IMR-90 (cell line): ENCODE measurements around the gene GPR176. TPM values are rescaled to one million over a fixed set of nuclear protein-coding genes. Genes with fewer than 3 reads are reported as not detected.

Source experiments
- ATAC-seq: fragments of 200-7000 bp; cut with Tn5 transposase; 2 replicates; pipeline ENCODE4 v1.9.1; 2020; ENCODE audit warnings: low read depth, mild to moderate bottlenecking, moderate library complexity
- BruUV-seq: library from RNA; stranded (reverse); fragments of 400-500 nt; replicated peaks from 2 replicates; lab custom pipeline; 2021; lab: Mats Ljungman, UMichigan
- CTCF ChIA-PET: fragments of 300-600 bp; formaldehyde crosslinking; extraction: SDS; loops from one replicate; lab custom pipeline; 2021; ENCODE audit warnings: antibody characterized with exemption; lab: Yijun Ruan, JAX
- POLR2A ChIA-PET: fragments of 300-600 bp; sonication (Branson Sonifier 250); formaldehyde crosslinking; loops from one replicate; lab custom pipeline; 2022; ENCODE audit warnings: antibody characterized with exemption; ENCODE audit not compliant: unreplicated experiment; lab: Charles Lee
- DNase-seq: peaks from one replicate; pipeline ENCODE4 v3.0.0; 2013
- H2AFZ ChIP-seq: replicated peaks from 2 replicates; pipeline ENCODE3; 2013; ENCODE audit warnings: low read length, mild to moderate bottlenecking; ENCODE audit not compliant: poor library complexity
- H2AK5ac ChIP-seq: 2 replicates; pipeline ENCODE4 v1.6.1; 2013; ENCODE audit warnings: low read depth, low read length, inconsistent platforms
- H2AK9ac ChIP-seq: replicated peaks from 2 replicates; pipeline ENCODE3; 2013; ENCODE audit warnings: mild to moderate bottlenecking, low read depth, low read length, moderate library complexity; ENCODE audit not compliant: poor library complexity
- H2BK120ac ChIP-seq: 2 replicates; pipeline ENCODE4 v1.6.1; 2013; ENCODE audit warnings: low read depth, low read length, inconsistent platforms
- H2BK15ac ChIP-seq: 3 replicates; pipeline ENCODE4 v1.6.1; 2013; ENCODE audit warnings: low read depth, low read length, inconsistent platforms
- H2BK20ac ChIP-seq: 2 replicates; pipeline ENCODE4 v1.6.1; 2013; ENCODE audit warnings: low read depth, mild to moderate bottlenecking, inconsistent platforms, low read length, moderate library complexity
- H2BK5ac ChIP-seq: 2 replicates; pipeline ENCODE4 v1.6.1; 2013; ENCODE audit warnings: mild to moderate bottlenecking, low read depth, low read length, inconsistent platforms; ENCODE audit not compliant: poor library complexity, severe bottlenecking
- H3K14ac ChIP-seq: replicated peaks from 2 replicates; pipeline ENCODE4 v1.6.1; 2013; ENCODE audit warnings: low read depth, low read length, inconsistent platforms
- H3K18ac ChIP-seq: 2 replicates; pipeline ENCODE4 v1.6.1; 2013; ENCODE audit warnings: low read depth, low read length, control low read depth
- H3K23ac ChIP-seq: 2 replicates; pipeline ENCODE4 v1.6.1; 2013; ENCODE audit warnings: low read depth, low read length, inconsistent platforms
- H3K27ac ChIP-seq: 2 replicates; pipeline ENCODE4 v1.5.1; 2013; ENCODE audit warnings: mild to moderate bottlenecking, control low read depth, low read length; ENCODE audit not compliant: insufficient read depth
- H3K27me3 ChIP-seq: 2 replicates; pipeline ENCODE4 v1.6.1; 2013; ENCODE audit warnings: low read length; ENCODE audit not compliant: control insufficient read depth, insufficient read depth
- H3K36me3 ChIP-seq: 2 replicates; pipeline ENCODE4 v1.6.1; 2013; ENCODE audit warnings: low read length, mixed read lengths; ENCODE audit not compliant: control insufficient read depth, insufficient read depth
- H3K4ac ChIP-seq: 2 replicates; pipeline ENCODE4 v1.6.1; 2013; ENCODE audit warnings: low read depth, low read length, inconsistent platforms
- H3K4me1 ChIP-seq: 2 replicates; pipeline ENCODE4 v1.6.1; 2013; ENCODE audit warnings: low read length, mixed read lengths; ENCODE audit not compliant: control insufficient read depth, insufficient read depth
- H3K4me2 ChIP-seq: 2 replicates; pipeline ENCODE4 v1.6.1; 2013; ENCODE audit warnings: low read depth, mild to moderate bottlenecking, control low read depth, low read length, moderate library complexity
- H3K4me3 ChIP-seq: 2 replicates; pipeline ENCODE4 v1.5.1; 2013; ENCODE audit warnings: low read depth, mild to moderate bottlenecking, control low read depth, low read length, moderate library complexity; ENCODE audit not compliant: insufficient read depth
- H3K56ac ChIP-seq: 2 replicates; pipeline ENCODE4 v1.6.1; 2013; ENCODE audit warnings: low read length, inconsistent platforms; ENCODE audit not compliant: insufficient read depth; ENCODE audit errors: extremely low read depth
- H3K79me1 ChIP-seq, 2 experiments: 2 replicates each; pipeline ENCODE4 v1.6.1; 2013; ENCODE audit warnings: low read length in 2 of 2, inconsistent platforms in 1 of 2, low read depth in 1 of 2
- H3K9ac ChIP-seq: 2 replicates; pipeline ENCODE4 v1.6.1; 2013; ENCODE audit warnings: low read depth, low read length, control low read depth
- H3K9me1 ChIP-seq: 2 replicates; pipeline ENCODE4 v1.6.1; 2013; ENCODE audit warnings: low read length, inconsistent platforms; ENCODE audit not compliant: insufficient read depth
- H3K9me3 ChIP-seq: 2 replicates; pipeline ENCODE4 v1.6.1; 2013; ENCODE audit warnings: low read length; ENCODE audit not compliant: control insufficient read depth, insufficient read depth
- H4K20me1 ChIP-seq: 2 replicates; pipeline ENCODE4 v1.6.1; 2013; ENCODE audit warnings: low read length, inconsistent platforms; ENCODE audit not compliant: insufficient read depth
- H4K5ac ChIP-seq: 2 replicates; pipeline ENCODE4 v1.6.1; 2013; ENCODE audit warnings: mild to moderate bottlenecking, low read depth, low read length, control low read depth
- H4K8ac ChIP-seq, 2 experiments: 2 replicates each; pipeline ENCODE4 v1.6.1; 2013; ENCODE audit warnings: low read depth in 2 of 2, low read length in 2 of 2, control low read depth in 1 of 2, inconsistent platforms in 1 of 2
- H4K91ac ChIP-seq: 2 replicates; pipeline ENCODE4 v1.6.1; 2013; ENCODE audit warnings: low read depth, low read length, inconsistent platforms; ENCODE audit not compliant: insufficient read depth
- CEBPB ChIP-seq: IDR thresholded peaks from 2 replicates; pipeline ENCODE4 v1.6.1; 2012; ENCODE audit warnings: low read depth, low read length, improper control_type of control experiment
- CTCF ChIP-seq: conservative IDR thresholded peaks from 2 replicates; pipeline ENCODE4 v1.5.1; 2012; ENCODE audit warnings: mild to moderate bottlenecking, low read depth, low read length, improper control_type of control experiment
- FOS ChIP-seq: fragments of 150-350 bp; IDR thresholded peaks from 2 replicates; pipeline ENCODE4 v1.6.1; 2016; ENCODE audit warnings: low read depth, low read length
- MAFK ChIP-seq: IDR thresholded peaks from 2 replicates; pipeline ENCODE4 v1.6.1; 2012; ENCODE audit warnings: low read depth, low read length, improper control_type of control experiment
- MAZ ChIP-seq: IDR thresholded peaks from 2 replicates; pipeline ENCODE4 v1.6.1; 2012; ENCODE audit warnings: low read depth, mild to moderate bottlenecking, low read length, improper control_type of control experiment, moderate library complexity, borderline replicate concordance
- MXI1 ChIP-seq: IDR thresholded peaks from 2 replicates; pipeline ENCODE4 v1.6.1; 2012; ENCODE audit warnings: low read depth, mild to moderate bottlenecking, low read length, moderate library complexity, borderline replicate concordance
- POLR2A ChIP-seq: IDR thresholded peaks from 2 replicates; pipeline ENCODE4 v1.6.1; 2012; ENCODE audit warnings: mild to moderate bottlenecking, low read depth, low read length
- RAD21 ChIP-seq: IDR thresholded peaks from 2 replicates; pipeline ENCODE4 v1.6.1; 2012; ENCODE audit warnings: low read length, improper control_type of control experiment
- RFX5 ChIP-seq: IDR thresholded peaks from 2 replicates; pipeline ENCODE4 v1.8.0; 2012; ENCODE audit warnings: low read depth, mild to moderate bottlenecking, low read length, moderate library complexity
- SMC3 ChIP-seq: fragments of 150-350 bp; IDR thresholded peaks from 2 replicates; pipeline ENCODE4 v1.6.1; 2016; ENCODE audit warnings: low read depth, mild to moderate bottlenecking, antibody characterized with exemption, low read length, moderate library complexity
- USF2 ChIP-seq: fragments of 150-350 bp; IDR thresholded peaks from 2 replicates; pipeline ENCODE4 v1.6.1; 2017; ENCODE audit warnings: mild to moderate bottlenecking, antibody characterized with exemption, low read length, low read depth
- WGBS, 2 experiments: methylation state at CpG; one replicate each; pipeline versions ENCODE4 v1.1.5 to v1.1.7; 2013; ENCODE audit warnings: missing lambda C conversion rate in 2 of 2; ENCODE audit not compliant: insufficient read length in 1 of 2; ENCODE audit errors: extremely low coverage in 2 of 2; 5-methylcytosine and 5-hydroxymethylcytosine counted together
- dilution Hi-C: fragments of 300-500 bp; cut with HindIII; formaldehyde crosslinking; loops from one replicate; pipeline ENCODE4 v1.14.3; 2018; ENCODE audit warnings: low sequenced_read_pairs; ENCODE audit not compliant: unreplicated experiment
- in situ Hi-C: fragments of 300-500 bp; cut with MboI; formaldehyde crosslinking; loops from 3 replicates; pipeline ENCODE4 v1.14.3; 2019; ENCODE audit warnings: low sequenced_read_pairs, inconsistent platforms, mixed read lengths
- intact Hi-C: fragments of 100-400 bp; cut with micrococcal nuclease; formaldehyde crosslinking; loops from 2 replicates; pipeline ENCODE4 v1.10.0; 2022
- polyA plus RNA-seq, 3 experiments: library from polyadenylated mRNA; depleted of rRNA; stranded (reverse); fragments of >200 nt; gene quantifications; 2 replicates each; pipeline ENCODE4 v1.2.3, GENCODE V29; 2012; ENCODE audit warnings: low replicate concordance in 1 of 3
- total RNA-seq: library from RNA; depleted of rRNA; stranded (reverse); fragments of >200 nt; gene quantifications from 2 replicates; pipeline ENCODE4 v1.2.3, GENCODE V29; 2012

The GPR176 gene
- total and polyA plus RNA-seq, 2 of the 4 experiments (the other 2 are of a cell fraction) = 114 to 246 TPM

GRCh38 chr15:39857132-39857531 is 62.9 kb downstream of the GPR176 start:
- H3K4me1 ChIP-seq = peaks cover 18% of the 10 kb centered on the region
- H3K27me3 ChIP-seq = no peaks in the 10 kb centered on the region
- H3K36me3 ChIP-seq = 0 out of 2 replicates have a peak, but pooled peaks cover 1% of the 10 kb centered on the region
- no peak overlapping the region for H2AK9ac ChIP-seq
- H3K4ac ChIP-seq = no peak overlapping the region
- CTCF ChIA-PET = no interaction called here
- H3K18ac ChIP-seq = no peak overlapping the region
- BruUV-seq = no TSS peak
- no peak overlapping the region for H3K4me3 ChIP-seq
- H3K56ac ChIP-seq = no peak overlapping the region
- H3K79me1 ChIP-seq = peaks cover 28 to 85% of the 10 kb centered on the region in 2 experiments
- intact Hi-C loops = loop anchor here (5.0 kb wide), 1 partner anchor 40 kb away; no protein-coding TSS in a partner anchor
- no peak overlapping the region for H4K5ac ChIP-seq
- no peak overlapping the region for H3K4me2 ChIP-seq
- no peak for TF ChIP-seq RFX5
- TF ChIP-seq MAZ = no peak
- no peak for TF ChIP-seq CEBPB
- no peak for TF ChIP-seq CTCF
- no peak for TF ChIP-seq POLR2A
- no peak for TF ChIP-seq USF2
- TF ChIP-seq MAFK = no peak
- TF ChIP-seq FOS = no peak
- TF ChIP-seq SMC3 = no peak
- TF ChIP-seq RAD21 = no peak
- no peak for TF ChIP-seq MXI1
- ATAC-seq (no peak), DNase-seq (no peak)
- no peak overlapping the region for H3K27ac ChIP-seq
- H4K8ac ChIP-seq = no peak overlapping the region
- no peak overlapping the region for H2BK5ac ChIP-seq
- H4K91ac ChIP-seq = no peak overlapping the region
- no peaks in the 10 kb centered on the region for H3K9me3 ChIP-seq
- no peak overlapping the region for H3K14ac ChIP-seq
- in situ Hi-C loops = no loop called here
- dilution Hi-C loops = no loop called here
- H3K9ac ChIP-seq = no peak overlapping the region
- no peak overlapping the region for H2BK20ac ChIP-seq
- H3K9me1 ChIP-seq = peaks cover 11% of the 10 kb centered on the region
- H3K23ac ChIP-seq = no peak overlapping the region
- no peak overlapping the region for H2AFZ ChIP-seq
- WGBS, 2 experiments = no CpG with 5 or more reads among the region's 1 CpG
- H2BK120ac ChIP-seq = no peak overlapping the region
- peaks cover 69% of the 10 kb centered on the region; the same call in 1 of the 2 replicates for H4K20me1 ChIP-seq
- POLR2A ChIA-PET = no interaction called here
- no peak overlapping the region for H2BK15ac ChIP-seq
- H2AK5ac ChIP-seq = no peak overlapping the region
